ENCODE data around the gene SH3BGRL.

GRCh38 chrX:81308086-81308829 lies 106.4 kb downstream of the SH3BGRL start:
- TF ChIP-seq ATF2 (IDR thresholded peaks at IDR 0.05; ENCODE audit: low read length) (no peak), CTCF (IDR thresholded peaks at IDR 0.05 in 2 of 3, conservative IDR thresholded peaks at IDR 0.05 in 1 of 3; ENCODE audit: control insufficient read depth in 2 of 3, extremely low read depth in 1 of 3, insufficient read depth in 1 of 3, low read depth in 3 of 3, low read length in 3 of 3) (no peak), RAD21 (IDR thresholded peaks at IDR 0.05; ENCODE audit: insufficient read depth, low read depth, low read length) (no peak), TAF1 (IDR thresholded peaks at IDR 0.05; ENCODE audit: borderline replicate concordance, low read depth, low read length) (no peak)
